HepG2 (cell line): ENCODE measurements around the gene SAMD4A. TPM values are rescaled to one million over a fixed set of nuclear protein-coding genes. Genes with fewer than 3 reads are reported as not detected.

Experiments used
- ATAC-seq: fragments of 200-7000 bp; cut with Tn5 transposase; 3 replicates; pipeline ENCODE4 v1.9.1; 2020; ENCODE audit warnings: mild to moderate bottlenecking, moderate library complexity
- BruUV-seq: library from RNA; stranded (reverse); fragments of 400-500 nt; replicated peaks from 2 replicates; lab custom pipeline; 2021; lab: Mats Ljungman, UMichigan
- CTCF ChIA-PET: fragments of 300-600 bp; formaldehyde crosslinking; extraction: SDS; loops from one replicate; lab custom pipeline; 2021; ENCODE audit warnings: low total read pairs, inconsistent platforms, low intra/inter-chr PET ratio; lab: Yijun Ruan, JAX
- POLR2A ChIA-PET: fragments of 350-600 bp; sonication (Branson Sonifier 250); formaldehyde crosslinking; loops from one replicate; lab custom pipeline; 2020; ENCODE audit warnings: antibody characterized with exemption, inconsistent platforms; lab: Yijun Ruan, JAX
- DNase-seq: peaks from one replicate; pipeline ENCODE4 v3.0.0-alpha.2; 2015; ENCODE audit warnings: low spot score
- FAIRE-seq: peaks from 3 replicates; lab custom pipeline; 2011; peaks lifted over from hg19 to GRCh38; lab: Jason Lieb, UNC
- H2AFZ ChIP-seq: one replicate; pipeline ENCODE4 v1.6.1; 2011; ENCODE audit warnings: low read length, inconsistent platforms
- H3K27ac ChIP-seq: fragments of 300-600 bp; 3 replicates; pipeline ENCODE4 v1.8.0; 2011; ENCODE audit warnings: mixed run types, mild to moderate bottlenecking, mixed read lengths, low read length, inconsistent platforms; ENCODE audit not compliant: insufficient read depth; ENCODE audit errors: extremely low read length
- H3K27me3 ChIP-seq, 2 experiments: fragments of 200-600 bp in 1 of 2; 2 replicates in 1 of 2; 3 replicates in 1 of 2; pipeline versions ENCODE4 v1.6.0 to v1.8.0; 2011; ENCODE audit warnings: low read length in 2 of 2, mild to moderate bottlenecking in 2 of 2, moderate library complexity in 2 of 2, inconsistent platforms in 1 of 2; ENCODE audit not compliant: insufficient read depth in 2 of 2, control insufficient read depth in 1 of 2
- H3K36me3 ChIP-seq, 2 experiments: fragments of 200-600 bp in 1 of 2; replicated peaks in 1 of 2; 2 replicates in 1 of 2; 3 replicates in 1 of 2; pipeline versions ENCODE4 v1.5.1 to v1.8.0; 2011; ENCODE audit warnings: low read length in 2 of 2, inconsistent platforms in 1 of 2; ENCODE audit not compliant: insufficient read depth in 2 of 2, control insufficient read depth in 1 of 2
- H3K4me1 ChIP-seq: 2 replicates; pipeline ENCODE4 v1.5.1; 2012; ENCODE audit warnings: low read length, inconsistent platforms; ENCODE audit not compliant: insufficient read depth
- H3K4me2 ChIP-seq: 2 replicates; pipeline ENCODE4 v1.6.0; 2011; ENCODE audit warnings: low read depth, low read length, inconsistent platforms
- H3K4me3 ChIP-seq, 3 experiments: fragments of 200-600 bp in 1 of 3; sonication (generic), shearing (Covaris generic) in 1 of 3; replicated peaks in 1 of 3; 2 replicates each; pipeline ENCODE4 v1.5.1; 2011 to 2016; ENCODE audit warnings: low read length in 3 of 3, inconsistent platforms in 2 of 3, low read depth in 2 of 3, mild to moderate bottlenecking in 2 of 3, control low read depth in 1 of 3, mixed read lengths in 1 of 3; ENCODE audit not compliant: insufficient read depth in 1 of 3
- H3K79me2 ChIP-seq: one replicate; pipeline ENCODE4 v1.6.1; 2011; ENCODE audit warnings: low read length, inconsistent platforms; ENCODE audit not compliant: insufficient read depth
- H3K9ac ChIP-seq: 2 replicates; pipeline ENCODE4 v1.6.0; 2011; ENCODE audit warnings: mild to moderate bottlenecking, low read depth, low read length, inconsistent platforms; ENCODE audit not compliant: insufficient read depth
- H3K9me3 ChIP-seq: 2 replicates; pipeline ENCODE4 v1.5.1; 2012; ENCODE audit warnings: mild to moderate bottlenecking, low read length
- H4K20me1 ChIP-seq: 2 replicates; pipeline ENCODE4 v1.6.0; 2011; ENCODE audit warnings: inconsistent platforms, mild to moderate bottlenecking, low read length, moderate library complexity; ENCODE audit not compliant: insufficient read depth
- ASH2L ChIP-seq: fragments of 300-600, 200-600 bp; sonication (generic); IDR thresholded peaks from 2 replicates; pipeline ENCODE4 v1.7.0; 2017; ENCODE audit warnings: low read depth, mild to moderate bottlenecking, moderate library complexity, mixed read lengths, low read length; ENCODE audit not compliant: insufficient read length
- ATF2 ChIP-seq: sonication (generic); formaldehyde crosslinking; IDR thresholded peaks from 2 replicates; pipeline ENCODE4 v1.4.0; 2020; ENCODE audit warnings: missing genetic modification reagents
- MAFF ChIP-seq: IDR thresholded peaks from 2 replicates; pipeline ENCODE4 v1.6.1; 2011; ENCODE audit warnings: low read depth, low read length, improper control_type of control experiment
- MAFK ChIP-seq, 2 experiments: IDR thresholded peaks in 1 of 2; conservative IDR thresholded peaks in 1 of 2; 2 replicates each; pipeline ENCODE4 v1.6.1; 2011; ENCODE audit warnings: improper control_type of control experiment in 2 of 2, low read length in 2 of 2
- MLXIP ChIP-seq: sonication (generic); formaldehyde crosslinking; IDR thresholded peaks from 2 replicates; pipeline ENCODE4 v1.9.0; 2021; ENCODE audit warnings: missing genetic modification reagents, borderline replicate concordance
- RBM22 ChIP-seq: fragments of 200-400 bp; formaldehyde crosslinking; optimal IDR thresholded peaks from 2 replicates; pipeline ENCODE3; 2017; ENCODE audit warnings: mild to moderate bottlenecking, low read length, moderate library complexity
- WGBS: methylation state at CpG from one replicate; pipeline ENCODE4 v1.1.6; 2017; ENCODE audit warnings: low lambda C conversion rate; 5-methylcytosine and 5-hydroxymethylcytosine counted together
- in situ Hi-C: cut with HindIII; loops from 2 replicates; pipeline ENCODE4 v1.10.0; 2017; ENCODE audit warnings: low pct_unique_long_range_greater_than_20kb; ENCODE audit not compliant: extremely low pct_ligation_motif_present
- intact Hi-C: fragments of 100-400 bp; cut with micrococcal nuclease; formaldehyde crosslinking; loops from one replicate; pipeline ENCODE4 v1.10.0; 2022; ENCODE audit not compliant: unreplicated experiment
- polyA plus RNA-seq, 8 experiments: library from polyadenylated mRNA; depleted of rRNA in 3 of 8; stranded (reverse) in 7 of 8; unstranded in 1 of 8; fragments of >200 nt; fragmentation: Illumina TruSeq in 4 of 8; extraction: Trizol in 4 of 8; gene quantifications; 2 replicates each; pipeline versions ENCODE4 v1.2.1 to v1.2.3, GENCODE V29; 2011 to 2016; ENCODE audit warnings: low read depth in 4 of 8, missing spikeins in 1 of 8, mixed read lengths in 1 of 8; ENCODE audit not compliant: insufficient read depth in 1 of 8
- total RNA-seq, 5 experiments: library from RNA; depleted of rRNA; stranded (reverse); fragments of >200 nt; fragmentation: Illumina TruSeq; extraction: Trizol; gene quantifications; 2 replicates each; pipeline ENCODE4 v1.2.3, GENCODE V29; 2016; ENCODE audit warnings: low read depth in 1 of 5

Gene SAMD4A
- total and polyA plus RNA-seq, 2 of the 13 experiments (the other 11 are each of a cell fraction or from before 2014, with no cell fraction given), result 11.8 to 13.0 TPM

GRCh38 chr14:54654605-54655004 lies 87.7 kb downstream of the SAMD4A start:
- CTCF ChIA-PET, result no interaction called here
- H2AFZ ChIP-seq, result no peak overlapping the region
- H3K9ac ChIP-seq, result peak overlapping the region; percentile 33
- H3K4me1 ChIP-seq, result peaks cover 99% of the 10 kb centered on the region
- no peak for TF ChIP-seq ASH2L
- peak; percentile 21 for TF ChIP-seq RBM22
- no peak for TF ChIP-seq MLXIP (CRISPR knock-in tag)
- peak; percentile 77 for TF ChIP-seq MAFF
- no peak for TF ChIP-seq ATF2 (CRISPR knock-in tag)
- TF ChIP-seq MAFK (conservative IDR thresholded peaks at IDR 0.05 in 1 of 2, IDR thresholded peaks at IDR 0.05 in 1 of 2; ENCODE audit: low read length in 2 of 2), result peak; percentile 77 to 80
- TF ChIP-seq, all 625 proteins: peak for 3
- H3K4me2 ChIP-seq, result peak overlapping the region; percentile 56; the same call in 1 of the 2 replicates
- no peak overlapping the region; a peak in 1 of 6 replicates for H3K4me3 ChIP-seq
- FAIRE-seq (no peak), DNase-seq (no peak), ATAC-seq (no peak)
- peak overlapping the region; percentile 77 for H3K27ac ChIP-seq
- in situ Hi-C loops, result loop anchor here (5.0 kb wide), 1 partner anchor 87 kb away; the partner anchor contains the start of gene SAMD4A
- H3K9me3 ChIP-seq, result no peaks in the 10 kb centered on the region
- POLR2A ChIA-PET, result interaction anchor here (0.9 to 5.2 kb wide), 3 partner anchors 11 to 89 kb away, joined by 3 to 35 read pairs (median 32); partner anchors contain the start of gene SAMD4A
- no peaks in the 10 kb centered on the region for H4K20me1 ChIP-seq
- no peaks in the 10 kb centered on the region for H3K27me3 ChIP-seq
- WGBS, result 93% methylated on average over 2 of the region's 2 CpGs
- TSS peak; percentile 11 for BruUV-seq
- peaks cover 64% of the 10 kb centered on the region for H3K79me2 ChIP-seq
- intact Hi-C loops, result loop anchor here (5.0 kb wide), 1 partner anchor 87 kb away; the partner anchor contains the start of gene SAMD4A
- H3K36me3 ChIP-seq, result no peaks in the 10 kb centered on the region
